HG03571 (cell line): ENCODE results near the gene PGA4.
"Not testable (repeated sequence)": the region's sequence is repeated elsewhere in the genome, so short reads cannot be mapped to it uniquely, and the experiment has no call there.

Experiments
- ATAC-seq: cut with Tn5 transposase; IDR thresholded peaks from one replicate; pipeline ENCODE4 v1.9.1; 2021; ENCODE audit not compliant: unreplicated experiment

The PGA4 gene

DNA sequence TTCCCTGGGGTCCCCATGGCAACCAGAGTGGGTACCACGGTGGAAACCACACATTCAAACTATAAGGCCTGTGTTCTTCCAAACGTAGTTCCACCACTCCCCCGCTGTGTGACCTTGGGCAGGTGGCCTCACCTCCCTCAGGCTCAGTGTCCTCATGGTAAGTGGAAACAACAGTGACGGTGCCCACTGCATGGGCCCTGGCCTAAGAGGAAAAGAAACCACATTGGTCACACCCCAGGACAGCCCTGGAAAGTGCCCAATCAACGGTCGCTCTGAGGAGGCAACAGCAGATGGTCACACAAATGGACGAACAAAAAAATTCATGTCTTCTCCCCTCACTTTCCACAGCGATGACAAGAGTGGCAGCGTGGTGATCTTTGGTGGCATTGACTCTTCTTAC lies 25.9 kb downstream of the PGA4 start:
- not testable (repeated sequence) for ATAC-seq

GRCh38 chr11:61249201-61249600 lies 27.1 kb downstream of the PGA4 start:
- not testable (repeated sequence) for ATAC-seq

- ATAC-seq, result not testable (repeated sequence)
Observed at GRCh38 chr11:61250796-61251765, 28.9 kb downstream of the PGA4 start.

DNA sequence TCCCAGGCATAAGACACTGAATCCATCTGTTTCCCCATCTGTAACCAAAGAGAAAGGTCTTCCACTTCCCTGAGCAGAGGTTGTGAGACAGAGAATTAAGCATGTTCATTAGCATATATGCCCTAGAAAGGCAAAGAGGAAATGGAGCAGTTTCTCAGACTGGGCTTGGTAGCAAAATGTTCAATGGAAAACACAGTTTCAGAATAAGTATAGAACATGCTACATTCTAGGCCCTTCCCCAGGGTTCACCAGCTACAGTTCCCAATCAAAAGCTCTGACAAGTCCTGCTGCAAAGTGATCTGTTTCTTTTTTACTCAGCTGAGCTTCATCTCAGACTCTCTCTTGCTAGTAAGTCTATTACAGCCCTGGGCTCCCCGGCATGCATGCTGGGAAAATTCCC lies 30.2 kb downstream of the PGA4 start:
- ATAC-seq, result not testable (repeated sequence)

GRCh38 chr11:61254403-61255025 lies 32.4 kb downstream of the PGA4 start:
- ATAC-seq, result peak; percentile 71

DNA sequence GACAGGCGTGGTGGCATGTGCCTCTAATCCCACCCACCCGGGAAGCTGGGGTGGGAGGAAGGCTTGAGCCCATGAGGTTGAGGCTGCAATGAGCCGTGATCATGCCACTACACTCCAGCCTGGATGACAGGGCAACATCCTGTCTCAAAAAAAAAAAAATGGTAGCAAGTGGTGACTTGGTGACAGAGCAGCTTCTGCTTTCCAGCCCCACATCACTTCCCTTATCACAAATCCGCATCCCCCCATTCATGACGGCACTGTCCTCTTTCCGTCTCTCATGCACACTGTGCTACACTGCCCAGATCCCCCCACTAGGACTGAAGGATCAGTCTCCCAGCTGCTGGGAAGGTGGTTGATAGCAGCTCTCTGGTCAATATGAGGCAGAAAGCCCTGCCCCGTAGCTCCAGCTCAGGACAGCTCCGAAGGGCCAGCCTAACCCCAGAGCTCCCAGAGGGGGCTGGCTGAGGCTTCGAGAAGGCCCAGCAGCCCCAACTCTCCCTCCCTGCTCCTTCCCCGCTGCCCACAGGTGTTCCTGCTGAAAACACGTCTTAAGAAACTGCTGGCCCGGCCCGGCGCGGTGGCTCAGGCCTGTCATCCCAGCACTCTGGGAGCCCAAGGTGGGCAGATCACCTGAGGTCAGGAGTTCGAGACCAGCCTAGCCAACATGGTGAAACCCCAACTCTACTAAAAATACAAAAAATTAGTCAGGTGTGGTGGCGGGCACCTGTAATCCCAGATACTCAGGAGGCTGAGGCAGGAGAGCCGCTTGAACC lies 34.7 kb downstream of the PGA4 start:
- ATAC-seq, result no peak

DNA sequence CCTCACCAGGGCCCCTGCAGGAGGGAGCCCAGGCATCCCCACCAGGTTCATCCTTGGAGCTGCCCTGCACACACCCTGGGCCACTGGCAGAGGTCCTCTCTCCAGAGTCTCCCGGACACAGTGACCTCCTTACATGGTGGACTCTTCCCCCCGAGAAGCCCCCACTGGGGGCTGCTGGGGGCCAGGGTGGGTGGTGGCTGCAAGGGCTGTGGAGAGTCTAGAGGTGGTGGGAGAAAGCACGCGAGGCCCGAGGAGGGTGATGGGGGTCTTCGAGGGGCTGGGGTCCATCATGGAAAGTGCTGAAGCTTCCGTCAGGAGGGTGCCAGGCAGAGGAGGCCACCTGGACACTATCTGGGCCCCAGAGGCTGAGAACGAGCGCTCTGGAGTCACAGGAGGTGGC lies 36.4 kb downstream of the PGA4 start:
- ATAC-seq, result no peak

DNA sequence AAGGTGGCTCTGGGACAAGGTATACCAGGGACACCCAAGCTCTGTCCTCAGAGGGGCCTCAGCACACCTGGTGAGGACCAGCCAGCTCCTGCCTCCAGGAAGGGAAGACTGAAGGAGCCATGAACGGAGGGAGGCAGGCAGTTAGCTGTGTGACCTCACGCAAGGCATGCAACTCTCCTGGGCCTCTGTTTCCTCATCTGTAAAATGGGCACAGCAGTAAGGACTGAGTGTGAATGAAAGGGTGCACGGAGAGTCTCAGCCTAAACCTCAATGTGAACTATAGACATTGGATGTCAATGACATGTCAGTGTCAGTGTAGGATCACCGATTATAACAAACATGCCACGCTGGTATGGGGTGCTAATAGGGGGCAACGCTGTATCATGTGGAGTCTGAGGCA lies 37.2 kb downstream of the PGA4 start:
- no peak for ATAC-seq

- ATAC-seq, result no peak
Observed at GRCh38 chr11:61264371-61264770, 42.2 kb downstream of the PGA4 start.

- no peak for ATAC-seq
Observed at GRCh38 chr11:61264795-61265194, 42.6 kb downstream of the PGA4 start.

DNA sequence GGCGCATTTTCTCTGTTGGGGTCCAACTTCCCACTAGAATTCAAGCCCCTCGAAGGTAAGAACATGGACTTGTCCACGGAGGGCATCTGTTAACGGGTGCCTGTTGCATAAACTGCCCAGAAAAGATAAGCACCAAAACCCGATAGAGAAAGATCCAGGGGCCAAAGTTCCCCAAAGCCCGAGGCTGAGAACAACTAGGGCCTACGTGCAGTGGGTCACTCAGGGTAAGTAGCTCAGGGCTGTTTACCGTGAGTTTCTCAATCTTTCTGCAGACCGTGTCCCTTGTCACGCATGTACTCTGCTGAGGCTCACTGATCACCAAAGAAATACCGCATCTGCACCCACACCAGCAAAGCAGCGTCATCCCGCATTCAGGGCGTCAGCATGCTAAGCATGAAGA lies 43.2 kb downstream of the PGA4 start:
- ATAC-seq, result no peak

DNA sequence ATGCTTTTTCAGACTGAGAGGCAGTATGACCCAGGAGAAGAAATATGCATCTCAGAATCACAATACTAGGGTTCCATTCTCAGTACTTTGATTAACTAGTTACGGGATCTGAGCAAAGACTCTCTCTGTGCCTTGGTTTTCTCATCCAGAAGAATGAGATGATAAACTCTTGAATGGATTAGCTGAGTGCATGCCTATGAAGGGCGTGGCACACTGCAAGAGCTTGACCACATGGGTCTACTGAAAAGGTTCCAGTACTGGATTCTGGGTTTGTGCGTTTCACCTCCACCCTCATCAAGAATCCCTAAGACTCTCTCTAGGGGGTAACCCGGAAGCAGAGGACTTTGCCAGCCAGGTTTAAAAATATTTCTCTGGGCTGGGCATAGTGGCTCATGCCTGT lies 44.5 kb downstream of the PGA4 start:
- ATAC-seq, result no peak

DNA sequence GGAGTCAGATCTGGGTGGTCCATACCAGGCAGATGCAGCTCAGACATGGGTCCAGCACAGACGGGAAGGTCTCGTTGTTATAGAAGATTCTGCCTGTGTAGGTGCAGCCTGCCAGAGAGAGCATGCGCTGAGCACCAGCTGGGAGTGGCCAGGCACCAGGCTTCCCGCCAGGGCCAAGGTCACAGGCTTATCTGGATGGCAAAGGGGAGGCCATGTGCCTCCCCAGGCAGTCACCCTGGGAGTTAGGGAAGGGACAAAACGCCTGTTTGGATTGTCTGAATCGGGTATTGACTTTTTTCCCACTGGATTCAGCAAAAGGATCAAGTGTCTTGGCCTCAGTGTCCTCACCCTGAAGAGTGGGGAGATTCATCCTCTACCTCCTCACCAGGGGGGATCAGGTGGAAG lies 45.3 kb downstream of the PGA4 start:
- no peak for ATAC-seq

- ATAC-seq, result no peak
Observed at GRCh38 chr11:61268588-61269250, 46.6 kb downstream of the PGA4 start.

DNA sequence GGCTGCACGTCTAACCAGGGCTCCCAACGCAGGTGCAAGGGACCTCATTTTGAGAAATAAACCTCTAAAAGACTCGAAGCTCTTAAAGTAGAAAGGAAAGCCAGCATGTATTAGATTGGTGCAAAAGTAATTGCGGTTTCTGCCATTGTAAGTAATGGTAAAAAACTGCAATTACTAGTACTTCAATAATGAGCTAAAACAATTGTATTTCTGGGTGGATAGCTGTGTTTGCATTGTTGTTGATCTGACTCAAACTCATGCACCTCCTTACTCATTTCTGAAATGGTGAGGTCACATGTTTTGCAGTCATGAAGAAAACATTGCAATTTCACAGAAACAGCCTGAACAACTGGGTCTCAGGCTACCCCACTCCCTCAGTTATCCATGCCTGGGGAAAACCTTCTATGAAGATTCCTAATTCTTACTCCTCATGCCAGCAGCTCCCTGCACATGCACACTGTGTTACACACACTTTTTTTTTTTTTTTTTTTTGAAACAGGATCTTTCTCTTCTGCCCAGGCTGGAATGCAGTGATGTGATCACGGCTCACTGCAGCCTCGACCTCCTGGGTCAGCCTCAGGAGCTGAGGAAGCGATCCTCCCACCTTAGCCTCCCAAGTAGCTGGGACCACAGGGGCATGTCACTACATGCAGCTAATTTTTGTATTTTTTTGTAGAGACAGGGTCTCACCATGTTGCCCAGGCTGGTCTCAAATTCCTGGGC lies 48.4 kb downstream of the PGA4 start:
- ATAC-seq, result no peak

- ATAC-seq, result no peak
Observed at GRCh38 chr11:61272731-61273130, 50.6 kb downstream of the PGA4 start.

GRCh38 chr11:61273178-61274078 lies 51.3 kb downstream of the PGA4 start:
- no peak for ATAC-seq

DNA sequence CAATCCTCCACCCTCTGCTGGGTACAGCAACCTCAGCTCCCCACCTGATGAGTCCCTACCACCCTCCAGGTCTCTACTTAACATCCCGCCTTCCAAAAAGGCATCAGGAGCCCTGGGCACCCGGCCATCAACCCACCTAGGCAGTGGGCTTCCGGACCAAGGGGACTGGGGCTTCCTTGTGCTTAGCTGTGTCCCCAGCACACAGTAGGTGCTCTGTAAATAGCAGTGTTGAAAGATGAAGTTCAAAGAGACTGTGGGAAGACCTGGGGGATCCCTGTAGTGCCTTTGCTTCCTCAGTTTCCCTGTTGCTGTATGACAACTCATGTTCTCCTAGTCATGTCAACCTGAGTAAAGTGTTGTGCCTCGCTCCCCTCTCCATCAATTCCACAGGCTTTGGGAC lies 51.9 kb downstream of the PGA4 start:
- ATAC-seq, result no peak

GRCh38 chr11:61275191-61275590 lies 53.0 kb downstream of the PGA4 start:
- no peak for ATAC-seq
